Epithelial cell of proximal tubule (primary cell): ENCODE results near the gene ARHGEF18. TPM values are rescaled to one million over a fixed set of nuclear protein-coding genes. Genes with fewer than 3 reads are reported as not detected.

Source experiments
- DNase-seq: peaks from one replicate; pipeline ENCODE4 v3.0.0-alpha.2; 2011; ENCODE audit warnings: low read depth
- H3K4me3 ChIP-seq: 2 replicates; pipeline ENCODE4 v1.5.1; 2011; ENCODE audit warnings: low read depth, mild to moderate bottlenecking, low read length
- CTCF ChIP-seq: conservative IDR thresholded peaks from 2 replicates; pipeline ENCODE4 v1.5.1; 2012; ENCODE audit warnings: low read depth, mild to moderate bottlenecking, low read length
- total RNA-seq: library from RNA; depleted of rRNA; stranded (reverse); fragments of >200 nt; gene quantifications from 2 replicates; pipeline ENCODE4 v1.2.3, GENCODE V29; 2015

Gene ARHGEF18
- total RNA-seq, 1 donor from 2014 or later, result 61.5 TPM

GRCh38 chr19:7371001-7371400, 22.3 kb downstream of the ARHGEF18 start:
- no peak for DNase-seq
- no peak overlapping the region for H3K4me3 ChIP-seq
- no peak for TF ChIP-seq CTCF

- no peak for DNase-seq
- TF ChIP-seq CTCF, result no peak
- H3K4me3 ChIP-seq, result no peak overlapping the region
These were observed 24.1 kb downstream of the ARHGEF18 start for GRCh38 chr19:7372810-7373209.

- DNase-seq, result no peak
- H3K4me3 ChIP-seq, result no peak overlapping the region
- TF ChIP-seq CTCF, result no peak
These were observed 25.1 kb downstream of the ARHGEF18 start for GRCh38 chr19:7373862-7374261.

- DNase-seq, result no peak
- H3K4me3 ChIP-seq, result no peak overlapping the region
- no peak for TF ChIP-seq CTCF
These were observed 27.6 kb downstream of the ARHGEF18 start for GRCh38 chr19:7376151-7376852.

- no peak for DNase-seq
- TF ChIP-seq CTCF, result no peak
These were observed 28.5 kb downstream of the ARHGEF18 start for GRCh38 chr19:7377196-7377595.

GRCh38 chr19:7381073-7381390, 32.3 kb downstream of the ARHGEF18 start:
- DNase-seq, result no peak
- no peak for TF ChIP-seq CTCF
- no peak overlapping the region for H3K4me3 ChIP-seq

More at GRCh38 chr19:7377196-7377595, 28.5 kb downstream of the ARHGEF18 start:
- no peak overlapping the region for H3K4me3 ChIP-seq

GRCh38 chr19:7382694-7383093, 34.0 kb downstream of the ARHGEF18 start:
- TF ChIP-seq CTCF, result no peak
- no peak overlapping the region for H3K4me3 ChIP-seq
- DNase-seq, result no peak
